ENCODE data around the gene CCNB2. TPM values are rescaled to one million over a fixed set of nuclear protein-coding genes. Genes with fewer than 3 reads are reported as not detected.
"Not testable (repeated sequence)": the region's sequence is repeated elsewhere in the genome, so short reads cannot be mapped to it uniquely, and the experiment has no call there.

CCNB2 gene
- polyA plus RNA-seq, 4 donors, result 39.9 to 43.8 (median 42.1) TPM

GRCh38 chr15:59131969-59132562 lies 27.1 kb downstream of the CCNB2 start:
- no peak for DNase-seq (ENCODE audit: low read depth in 4 of 4, low spot score in 3 of 4)

DNA sequence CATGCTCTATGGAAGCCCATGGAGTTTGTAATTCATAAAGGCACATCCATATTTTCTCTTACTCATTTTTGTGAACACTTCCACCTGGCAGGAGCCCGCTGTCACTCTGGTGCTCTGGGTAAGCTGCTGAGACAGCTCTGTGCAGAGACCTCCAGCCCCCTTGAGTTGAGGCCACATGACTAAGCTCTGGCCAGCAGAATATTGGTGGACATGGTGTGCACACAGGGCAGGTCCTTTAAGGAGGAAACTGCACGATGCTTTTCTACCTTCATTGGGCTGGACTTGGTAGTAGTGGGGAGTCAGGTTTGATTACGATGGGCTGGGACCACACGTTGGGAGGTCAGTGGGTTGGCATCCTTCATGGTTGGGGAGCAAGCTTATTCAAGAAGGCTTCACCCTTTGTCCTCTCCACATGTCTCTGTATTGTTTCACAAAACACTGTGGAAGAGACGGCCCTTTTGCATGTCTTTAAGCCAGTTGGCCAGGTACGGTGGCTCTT lies 29.0 kb downstream of the CCNB2 start:
- no peak for DNase-seq (ENCODE audit: low read depth in 4 of 4, low spot score in 3 of 4)

GRCh38 chr15:59137566-59137965 lies 32.6 kb downstream of the CCNB2 start:
- no peak for DNase-seq (ENCODE audit: low read depth in 4 of 4, low spot score in 3 of 4)

DNA sequence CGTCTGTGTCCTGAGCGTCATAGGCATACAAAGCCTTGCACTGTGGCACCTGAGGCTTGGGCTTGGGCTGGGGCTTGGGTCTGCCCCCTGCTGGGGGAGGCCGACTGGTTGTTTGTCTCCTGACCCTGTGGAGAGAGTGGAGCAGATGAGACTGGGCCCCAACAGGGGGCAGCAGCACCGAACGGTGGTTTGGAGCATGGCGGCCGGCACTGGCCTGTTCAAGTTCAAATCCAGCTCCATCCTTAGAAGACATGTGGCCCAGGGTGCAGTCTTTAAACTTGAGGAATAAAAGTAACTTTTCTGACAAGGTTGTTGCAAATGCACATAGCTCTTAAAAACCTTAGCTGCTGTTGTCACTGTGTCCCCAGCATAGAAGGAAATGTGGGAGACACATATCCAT lies 33.3 kb downstream of the CCNB2 start:
- no peak for DNase-seq (ENCODE audit: low read depth in 4 of 4, low spot score in 3 of 4)

GRCh38 chr15:59140422-59141226 lies 35.7 kb downstream of the CCNB2 start:
- DNase-seq (ENCODE audit: low read depth in 4 of 4, low spot score in 3 of 4), result no peak

DNA sequence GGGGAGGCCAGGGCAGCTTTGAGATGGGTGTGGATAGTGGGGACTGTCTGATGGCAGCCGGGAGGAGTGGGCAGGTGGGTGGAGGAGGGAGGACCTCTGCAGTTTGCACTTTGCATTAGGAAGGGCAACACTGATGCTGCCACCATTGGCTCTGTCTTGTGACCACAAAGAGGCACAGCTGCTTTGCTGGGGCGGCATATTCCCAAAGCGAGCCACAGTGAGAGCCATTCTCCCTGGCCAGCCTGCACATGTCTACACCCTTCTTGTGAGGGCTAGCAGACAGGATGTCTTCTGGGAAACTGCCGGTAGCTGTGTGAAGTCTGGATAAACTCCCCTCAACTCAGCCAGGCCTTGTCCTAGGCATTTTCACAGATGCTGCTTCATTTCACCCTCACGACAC lies 38.3 kb downstream of the CCNB2 start:
- DNase-seq (ENCODE audit: low read depth in 4 of 4, low spot score in 3 of 4), result no peak

DNA sequence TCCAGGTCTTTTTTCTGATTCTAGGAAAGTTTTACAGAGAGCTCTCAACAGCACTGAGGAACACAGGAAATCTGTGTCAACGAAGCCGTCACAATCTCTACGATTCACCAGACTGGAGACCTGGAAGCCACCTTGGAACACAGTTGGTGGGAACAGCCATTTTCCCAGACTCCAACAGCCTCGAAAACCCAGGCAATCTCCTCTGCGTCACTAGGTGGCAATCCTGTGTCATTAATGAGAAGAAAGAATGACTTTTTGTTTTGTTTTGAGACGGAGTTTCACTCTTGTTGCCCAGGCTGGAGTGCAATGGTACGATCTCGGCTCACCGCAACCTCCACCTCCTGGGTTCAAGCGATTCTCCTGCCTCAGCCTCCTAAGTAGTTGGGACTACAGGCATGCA lies 39.6 kb downstream of the CCNB2 start:
- not testable (repeated sequence) for DNase-seq (ENCODE audit: low read depth in 4 of 4, low spot score in 3 of 4)

DNA sequence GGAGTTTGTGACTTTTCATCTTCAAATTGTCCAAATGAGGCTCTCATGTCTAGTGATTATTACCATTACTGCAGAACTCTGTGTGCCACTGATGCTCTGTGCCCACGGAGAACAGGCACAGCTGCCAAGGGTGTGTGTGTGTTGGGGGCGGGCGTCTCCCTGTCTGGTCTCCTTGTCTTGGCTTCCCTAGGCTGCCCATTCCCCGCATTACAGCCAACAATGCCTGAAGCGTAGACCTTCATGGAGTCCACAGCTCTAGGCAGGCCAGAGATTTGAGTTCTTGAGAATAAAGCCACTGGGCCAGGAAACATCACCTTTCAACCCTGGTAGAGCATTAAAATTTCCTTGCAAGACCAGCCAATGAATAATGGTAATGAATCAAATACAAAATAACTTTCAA lies 42.7 kb downstream of the CCNB2 start:
- no peak for DNase-seq (ENCODE audit: low read depth in 4 of 4, low spot score in 3 of 4)

- no peak for DNase-seq (ENCODE audit: low read depth in 4 of 4, low spot score in 3 of 4)
Observed at GRCh38 chr15:59148153-59148833, 43.3 kb downstream of the CCNB2 start.

DNA sequence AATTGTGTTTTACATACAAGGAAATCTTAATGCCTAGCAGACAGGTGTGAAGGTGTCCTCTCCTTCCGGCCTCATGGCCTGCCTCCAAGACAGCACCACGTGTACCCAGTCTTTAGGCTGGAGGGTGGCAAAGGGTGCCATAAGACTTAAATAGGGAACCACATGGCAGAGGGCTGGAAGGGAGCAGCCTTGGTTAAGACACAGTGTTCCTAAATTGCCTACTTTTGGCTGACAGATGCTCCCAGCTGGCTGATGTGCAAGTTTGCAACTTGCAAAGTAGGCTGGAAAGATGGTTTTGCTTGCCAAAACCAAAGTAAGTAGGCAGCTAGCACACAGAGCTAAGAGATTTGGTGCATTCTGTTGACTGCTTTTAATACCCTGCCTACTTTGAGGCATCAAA lies 45.2 kb downstream of the CCNB2 start:
- no peak for DNase-seq (ENCODE audit: low read depth in 4 of 4, low spot score in 3 of 4)

DNA sequence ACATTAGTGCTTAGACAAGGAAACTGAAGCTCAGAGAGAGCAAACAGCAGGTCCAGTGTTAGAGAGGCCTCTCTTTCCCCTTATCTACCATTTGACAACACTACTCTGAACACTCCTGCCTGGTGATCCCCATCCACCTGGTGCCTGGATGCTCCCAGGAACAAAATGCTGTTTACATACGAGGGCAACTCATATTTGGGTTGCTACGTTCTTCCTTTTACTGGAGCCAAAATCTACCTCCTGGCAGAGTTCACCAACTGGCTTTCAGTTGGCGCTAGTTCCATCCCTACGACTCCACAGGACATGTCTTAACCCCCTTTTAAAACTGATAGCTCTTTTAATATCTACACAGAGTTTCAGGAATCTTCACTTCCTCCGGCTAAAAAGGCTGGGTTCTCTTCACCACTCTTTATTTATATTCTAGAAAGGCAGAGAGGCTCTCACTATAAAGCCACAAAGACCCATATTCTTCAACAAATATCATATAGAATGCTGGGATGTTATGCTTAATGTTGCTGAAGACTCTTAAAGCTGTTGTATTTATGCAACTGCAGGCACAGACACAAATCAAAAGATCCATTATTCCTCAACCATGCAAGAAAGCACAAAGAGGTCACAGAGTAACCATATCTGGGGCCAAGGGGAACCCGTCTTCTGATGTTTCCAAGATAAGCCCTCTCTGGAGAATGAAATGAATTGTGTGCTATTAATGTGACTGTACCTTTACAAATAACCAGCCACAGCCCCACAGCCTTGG lies 47.9 kb downstream of the CCNB2 start:
- DNase-seq (ENCODE audit: low read depth in 4 of 4, low spot score in 3 of 4), result no peak

DNA sequence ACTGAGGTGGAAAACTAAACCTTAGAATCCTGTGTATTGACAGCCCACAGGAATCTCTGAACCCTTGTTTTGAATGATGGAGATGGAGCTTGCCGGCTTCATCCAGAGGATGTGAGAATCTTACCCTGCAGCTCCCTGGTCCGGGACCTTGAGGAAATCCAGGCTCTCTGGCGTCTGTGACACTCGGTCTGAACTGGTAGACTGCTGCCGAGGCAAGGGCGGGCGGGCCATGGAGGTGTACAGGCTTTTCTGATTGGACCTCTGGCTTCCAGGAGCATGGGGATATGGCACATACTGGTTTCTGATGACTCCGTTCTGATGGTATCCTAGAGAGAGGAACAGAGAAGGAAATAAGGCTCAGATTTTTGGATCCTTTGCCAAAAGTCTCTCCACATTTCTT lies 48.5 kb downstream of the CCNB2 start:
- no peak for DNase-seq (ENCODE audit: low read depth in 4 of 4, low spot score in 3 of 4)

DNA sequence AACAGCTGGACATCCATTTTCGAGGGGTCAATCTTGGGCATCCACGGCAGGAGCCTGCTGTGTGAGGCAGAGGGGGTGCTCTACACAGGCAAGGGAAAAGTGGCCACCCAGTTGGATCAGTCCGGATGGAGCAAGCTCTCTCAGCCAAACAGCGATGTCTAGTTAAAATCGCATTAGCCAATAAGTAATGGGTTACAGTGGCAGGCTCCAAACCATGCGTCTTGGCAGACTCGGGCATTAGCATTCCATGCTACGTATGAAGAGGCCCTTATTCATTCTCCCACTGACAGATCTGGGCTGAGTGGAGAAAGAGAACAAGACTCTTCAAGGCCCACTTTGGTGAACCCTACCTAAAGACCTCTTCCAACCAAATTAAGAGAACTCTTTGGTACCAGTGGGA lies 49.3 kb downstream of the CCNB2 start:
- DNase-seq (ENCODE audit: low read depth in 4 of 4, low spot score in 3 of 4), result no peak

DNA sequence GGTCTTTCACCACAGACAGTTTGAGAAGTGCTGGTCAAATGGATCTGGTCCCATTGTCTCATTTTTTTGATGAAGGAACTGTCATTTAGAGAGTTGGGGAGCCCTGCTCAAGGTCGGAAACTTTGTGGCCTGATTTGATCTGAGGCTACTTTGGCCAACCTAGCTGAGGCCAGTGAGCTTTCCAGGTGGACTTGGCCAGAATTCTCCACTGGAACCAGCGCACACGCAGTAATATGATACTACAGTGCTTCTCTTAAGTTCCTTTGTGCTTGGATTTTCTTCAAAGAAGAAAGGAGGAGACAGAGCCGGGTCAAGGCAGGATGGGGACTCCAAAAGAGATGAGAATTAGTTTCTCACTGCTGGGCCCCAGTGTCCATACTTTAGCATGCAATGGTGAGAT lies 50.5 kb downstream of the CCNB2 start:
- no peak for DNase-seq (ENCODE audit: low read depth in 4 of 4, low spot score in 3 of 4)

GRCh38 chr15:59157396-59157795 lies 52.5 kb downstream of the CCNB2 start:
- no peak for DNase-seq (ENCODE audit: low read depth in 4 of 4, low spot score in 3 of 4)

- DNase-seq (ENCODE audit: low read depth in 4 of 4, low spot score in 3 of 4), result no peak
Observed at GRCh38 chr15:59157840-59158700, 53.1 kb downstream of the CCNB2 start.

GRCh38 chr15:59158701-59159034 lies 53.7 kb downstream of the CCNB2 start:
- DNase-seq (ENCODE audit: low read depth in 4 of 4, low spot score in 3 of 4), result no peak

DNA sequence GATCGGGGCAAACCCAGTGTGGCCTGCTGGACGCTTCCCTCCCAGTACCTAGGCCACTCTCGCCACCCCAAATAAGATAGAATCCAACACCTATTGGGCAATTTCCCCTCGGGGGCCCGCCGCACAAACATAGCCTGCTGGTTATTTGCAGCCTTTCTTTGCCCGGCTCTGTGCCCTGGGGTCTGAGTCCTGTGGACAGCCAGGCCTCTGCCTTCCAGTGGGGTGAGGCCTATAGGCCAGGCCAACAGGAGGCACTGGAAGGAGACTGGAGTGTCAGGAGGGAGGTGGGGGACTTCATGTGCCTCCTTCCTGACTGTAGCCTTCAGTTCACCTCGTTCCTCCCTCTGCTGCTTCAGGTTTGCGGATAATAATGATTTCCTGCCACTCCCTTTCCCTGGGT lies 54.3 kb downstream of the CCNB2 start:
- DNase-seq (ENCODE audit: low read depth in 4 of 4, low spot score in 3 of 4), result no peak

DNA sequence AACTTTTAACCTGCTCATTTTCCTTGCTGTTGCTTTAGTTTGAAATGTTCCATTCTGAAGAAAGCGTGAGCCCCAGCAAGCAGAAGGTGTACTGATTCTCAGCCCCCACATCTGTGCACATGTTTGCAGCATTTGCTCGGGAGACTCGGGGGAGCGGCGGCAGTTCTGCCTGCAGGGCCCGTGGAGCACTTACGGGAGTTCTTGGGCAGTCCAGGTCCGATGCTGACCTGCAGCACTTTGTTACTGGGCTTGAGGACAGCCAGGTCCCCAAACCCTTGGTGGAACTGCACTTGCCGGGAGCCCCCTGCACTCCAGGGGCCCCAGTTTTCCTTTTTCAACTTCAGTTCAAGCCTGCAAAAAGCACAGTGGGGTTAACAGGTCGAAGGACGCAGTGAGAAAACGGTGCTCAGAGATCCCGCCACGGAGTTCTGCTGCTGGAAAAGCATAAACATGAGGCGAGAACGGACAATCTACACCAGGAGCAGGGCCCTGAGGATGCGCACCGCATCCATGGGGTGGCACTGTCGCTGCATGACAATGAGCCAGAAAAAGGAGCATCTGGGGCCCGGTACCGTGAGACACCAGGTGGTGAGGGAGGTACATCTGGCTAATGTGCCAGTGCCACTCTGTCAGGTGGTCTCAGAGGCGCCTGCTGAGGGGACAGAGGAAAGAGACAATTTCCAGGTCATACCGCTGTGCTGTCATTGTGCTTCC lies 56.1 kb downstream of the CCNB2 start:
- DNase-seq (ENCODE audit: low read depth in 4 of 4, low spot score in 3 of 4), result no peak

DNA sequence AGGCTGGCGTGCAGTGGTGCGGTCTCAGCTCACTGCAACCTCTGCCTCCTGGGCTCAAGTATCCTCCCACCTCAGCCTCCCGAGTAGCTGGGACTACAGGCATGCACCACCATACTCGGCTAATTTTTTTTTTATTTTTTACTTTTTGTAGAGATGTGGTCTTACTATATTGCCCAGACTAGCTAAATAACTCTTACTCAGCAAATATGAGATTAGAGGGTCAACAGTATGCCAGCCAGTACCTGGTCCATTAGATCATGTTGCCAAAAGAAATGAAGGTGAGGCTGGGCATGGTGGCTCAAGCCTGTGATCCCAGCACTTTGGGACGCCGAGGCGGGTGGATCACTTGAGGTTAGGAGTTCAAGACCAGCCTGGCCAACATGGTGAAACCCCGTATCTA lies 57.1 kb downstream of the CCNB2 start:
- not testable (repeated sequence) for DNase-seq (ENCODE audit: low read depth in 4 of 4, low spot score in 3 of 4)
